Body of pancreas (tissue), 4 donors: ENCODE data around the gene OR1I1. TPM values are rescaled to one million over a fixed set of nuclear protein-coding genes. Genes with fewer than 3 reads are reported as not detected.
"Not testable (repeated sequence)": the region's sequence is repeated elsewhere in the genome, so short reads cannot be mapped to it uniquely, and the experiment has no call there.

ENCODE experiments used
- ATAC-seq: fragments of 150-250 bp; one replicate; pipeline ENCODE4 v1.9.1; 2016
- DNase-seq, 4 donors: peaks; one replicate each; pipeline ENCODE4 v3.0.0-alpha.2; 2019
- H3K27ac ChIP-seq, 4 donors: fragments of 200-600 bp; sonication (generic); 1 replicate in 3 of 4; 2 replicates in 1 of 4; pipeline versions ENCODE4 v1.5.1 to v1.6.1; 2016 to 2019; ENCODE audit warnings: mild to moderate bottlenecking in 1 of 4, mixed read lengths in 1 of 4, moderate library complexity in 1 of 4
- H3K27me3 ChIP-seq, 2 donors: fragments of 200-600 bp; sonication (generic); one replicate each; pipeline ENCODE4 v1.6.0; 2016; ENCODE audit warnings: mild to moderate bottlenecking in 1 of 2
- H3K36me3 ChIP-seq, 2 donors: fragments of 200-600 bp; sonication (generic); replicated peaks in 1 of 2; 2 replicates each; pipeline ENCODE4 v1.5.1; 2016; ENCODE audit warnings: low read depth in 2 of 2; ENCODE audit not compliant: insufficient read depth in 1 of 2
- H3K4me1 ChIP-seq: fragments of 200-600 bp; sonication (generic); one replicate; pipeline ENCODE4 v1.6.0; 2016
- H3K4me3 ChIP-seq, 2 donors: fragments of 200-600 bp; sonication (generic); 1 replicate in 1 of 2; 2 replicates in 1 of 2; pipeline ENCODE4 v1.5.1; 2016 to 2019
- H3K9me3 ChIP-seq, 3 donors: fragments of 200-600 bp; sonication (generic); 1 replicate in 2 of 3; 2 replicates in 1 of 3; pipeline ENCODE4 v1.5.1; 2016
- CTCF ChIP-seq, 7 experiments: fragments of 450-650 bp in 4 of 7; fragments of 200-600 bp in 3 of 7; sonication (generic) in 3 of 7; IDR thresholded peaks; one replicate each; pipeline ENCODE4 v1.5.1; 2016 to 2019; ENCODE audit warnings: antibody characterized with exemption in 7 of 7
- POLR2A ChIP-seq, 3 donors: fragments of 450-650 bp; IDR thresholded peaks; one replicate each; pipeline ENCODE4 v1.6.1; 2016; ENCODE audit warnings: antibody characterized with exemption in 3 of 3, mild to moderate bottlenecking in 2 of 3
- WGBS, 2 donors: methylation state at CpG; one replicate each; pipeline ENCODE4 v1.1.5; 2017; 5-methylcytosine and 5-hydroxymethylcytosine counted together
- intact Hi-C: fragments of 100-400 bp; cut with DNase I; formaldehyde crosslinking; loops from one replicate; pipeline ENCODE4 v1.15.1; 2023
- total RNA-seq, 2 donors: library from RNA; depleted of rRNA; stranded (reverse); fragments of >200 nt; gene quantifications; one replicate each; pipeline ENCODE4 v1.1.0, GENCODE V29; 2016

Gene OR1I1
- total RNA-seq, 2 donors from 2014 or later: not detected

- WGBS, 2 donors: 58 to 78% methylated on average over 2 of the region's 2 CpGs
- intact Hi-C loops: no loop called here
- no peaks in the 10 kb centered on the region for H3K9me3 ChIP-seq
- no peaks in the 10 kb centered on the region for H3K4me1 ChIP-seq
- H3K36me3 ChIP-seq: no peaks in the 10 kb centered on the region
- TF ChIP-seq CTCF (IDR thresholded peaks at IDR 0.05): no peak
- no peak for TF ChIP-seq POLR2A (IDR thresholded peaks at IDR 0.05)
- DNase-seq: no peak
- no peaks in the 10 kb centered on the region for H3K27me3 ChIP-seq
- no peak overlapping the region for H3K27ac ChIP-seq
- no peak overlapping the region for H3K4me3 ChIP-seq
- no peak for ATAC-seq
Measured at GRCh38 chr19:15050639-15051038, 31.4 kb upstream of the OR1I1 start.

- H3K27ac ChIP-seq: no peak overlapping the region
- no peaks in the 10 kb centered on the region for H3K9me3 ChIP-seq
- intact Hi-C loops: no loop called here
- no peak for DNase-seq
- ATAC-seq: no peak
- H3K4me1 ChIP-seq: no peaks in the 10 kb centered on the region
- no peak overlapping the region for H3K4me3 ChIP-seq
- WGBS, 2 donors: 73 to 75% methylated on average over 12 of the region's 12 CpGs
- no peaks in the 10 kb centered on the region for H3K36me3 ChIP-seq
- H3K27me3 ChIP-seq: no peaks in the 10 kb centered on the region
- TF ChIP-seq CTCF (IDR thresholded peaks at IDR 0.05) (no peak), POLR2A (IDR thresholded peaks at IDR 0.05) (no peak)
Measured at GRCh38 chr19:15062036-15062435, 20.0 kb upstream of the OR1I1 start.

- H3K4me1 ChIP-seq, H3K9me3 ChIP-seq, ATAC-seq, H3K27me3 ChIP-seq, intact Hi-C loops, DNase-seq, H3K27ac ChIP-seq, H3K4me3 ChIP-seq, H3K36me3 ChIP-seq: not testable (repeated sequence)
- 58 to 83% methylated on average over 4 of the region's 4 CpGs for WGBS, 2 donors
Measured at GRCh38 chr19:15070386-15070785, 11.6 kb upstream of the OR1I1 start.

GRCh38 chr19:15072930-15073647 is 8.9 kb upstream of the OR1I1 start:
- no peak for ATAC-seq
- TF ChIP-seq POLR2A (IDR thresholded peaks at IDR 0.05): no peak
- no peak for TF ChIP-seq CTCF (IDR thresholded peaks at IDR 0.05)
- intact Hi-C loops: no loop called here
- WGBS, 2 donors: 58 to 59% methylated on average over 21 to 22 of the region's 23 CpGs
- no peak overlapping the region for H3K4me3 ChIP-seq
- H3K4me1 ChIP-seq: no peaks in the 10 kb centered on the region
- H3K27ac ChIP-seq: no peak overlapping the region
- DNase-seq: no peak
- H3K36me3 ChIP-seq: no peaks in the 10 kb centered on the region
- no peaks in the 10 kb centered on the region for H3K27me3 ChIP-seq
- no peaks in the 10 kb centered on the region for H3K9me3 ChIP-seq

- TF ChIP-seq CTCF (IDR thresholded peaks at IDR 0.05) (no peak), POLR2A (IDR thresholded peaks at IDR 0.05) (no peak)
- WGBS, 2 donors: 66 to 85% methylated on average over 2 of the region's 2 CpGs
- intact Hi-C loops: no loop called here
- Histone ChIP-seq H3K4me3 (no peak overlapping the region), H3K27me3 (no peaks in the 10 kb centered on the region), H3K9me3 (no peaks in the 10 kb centered on the region), H3K27ac (no peak overlapping the region), H3K36me3 (no peaks in the 10 kb centered on the region), H3K4me1 (no peaks in the 10 kb centered on the region)
- DNase-seq: no peak
- ATAC-seq: no peak
Measured at GRCh38 chr19:15074371-15074770, 7.6 kb upstream of the OR1I1 start.
